C4-2B (cell line): ENCODE results near the gene TMEM196.

Experiments used
- H3K27ac ChIP-seq: fragments of 450-650 bp; 2 replicates; pipeline ENCODE4 v1.5.1; 2017
- ZFX ChIP-seq: fragments of 450-650 bp; IDR thresholded peaks from 2 replicates; pipeline ENCODE4 v1.6.1; 2017
- TF ChIP-seq, protein P1 (sequence below): fragments of 450-650 bp; conservative IDR thresholded peaks from 2 replicates; pipeline ENCODE4 v1.5.1; 2017; ENCODE audit warnings: mild to moderate bottlenecking

Gene TMEM196

GRCh38 chr7:19708397-19709248 is 64.8 kb downstream of the TMEM196 start, which contains the start of gene POLR1F:
POLR1F (minus strand) TSS chr7:19709037; CDS start chr7:19709016, 21 bp downstream.
- peak within 1 kb of the TSS; percentile 75 for H3K27ac ChIP-seq
- TF ChIP-seq ZFX = peak; percentile 20
- TF ChIP-seq, protein P1, sequence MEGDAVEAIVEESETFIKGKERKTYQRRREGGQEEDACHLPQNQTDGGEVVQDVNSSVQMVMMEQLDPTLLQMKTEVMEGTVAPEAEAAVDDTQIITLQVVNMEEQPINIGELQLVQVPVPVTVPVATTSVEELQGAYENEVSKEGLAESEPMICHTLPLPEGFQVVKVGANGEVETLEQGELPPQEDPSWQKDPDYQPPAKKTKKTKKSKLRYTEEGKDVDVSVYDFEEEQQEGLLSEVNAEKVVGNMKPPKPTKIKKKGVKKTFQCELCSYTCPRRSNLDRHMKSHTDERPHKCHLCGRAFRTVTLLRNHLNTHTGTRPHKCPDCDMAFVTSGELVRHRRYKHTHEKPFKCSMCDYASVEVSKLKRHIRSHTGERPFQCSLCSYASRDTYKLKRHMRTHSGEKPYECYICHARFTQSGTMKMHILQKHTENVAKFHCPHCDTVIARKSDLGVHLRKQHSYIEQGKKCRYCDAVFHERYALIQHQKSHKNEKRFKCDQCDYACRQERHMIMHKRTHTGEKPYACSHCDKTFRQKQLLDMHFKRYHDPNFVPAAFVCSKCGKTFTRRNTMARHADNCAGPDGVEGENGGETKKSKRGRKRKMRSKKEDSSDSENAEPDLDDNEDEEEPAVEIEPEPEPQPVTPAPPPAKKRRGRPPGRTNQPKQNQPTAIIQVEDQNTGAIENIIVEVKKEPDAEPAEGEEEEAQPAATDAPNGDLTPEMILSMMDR = peak; percentile 91

GRCh38 chr7:19707240-19707639 is 66.2 kb downstream of the TMEM196 start:
- no peak for TF ChIP-seq ZFX
- TF ChIP-seq, protein P1 = no peak
- no peak overlapping the region for H3K27ac ChIP-seq

GRCh38 chr7:19705663-19706062 is 67.8 kb downstream of the TMEM196 start:
- H3K27ac ChIP-seq = no peak overlapping the region
- TF ChIP-seq, protein P1 = no peak
- TF ChIP-seq ZFX = no peak

DNA sequence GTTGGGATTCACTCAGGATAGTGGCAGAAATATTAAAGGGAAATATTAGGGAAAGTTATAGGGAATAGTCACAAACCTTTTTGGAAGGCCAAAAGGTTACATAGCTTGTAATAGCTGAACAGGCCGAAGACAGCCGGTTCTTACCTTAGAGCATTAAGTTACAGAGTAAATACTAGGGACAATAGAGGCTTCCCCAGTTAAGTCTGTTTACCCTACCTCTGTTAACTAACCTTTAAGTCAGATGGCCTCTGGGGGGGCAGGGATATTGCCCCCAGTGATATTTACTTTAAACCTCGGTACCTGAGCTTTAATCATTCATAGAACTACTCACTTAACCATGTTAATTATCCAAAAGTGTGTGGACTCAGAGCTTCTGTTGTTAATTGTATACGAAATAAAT is 71.9 kb downstream of the TMEM196 start:
- peak overlapping the region; percentile 80; the same call in 1 of the 2 replicates for H3K27ac ChIP-seq

DNA sequence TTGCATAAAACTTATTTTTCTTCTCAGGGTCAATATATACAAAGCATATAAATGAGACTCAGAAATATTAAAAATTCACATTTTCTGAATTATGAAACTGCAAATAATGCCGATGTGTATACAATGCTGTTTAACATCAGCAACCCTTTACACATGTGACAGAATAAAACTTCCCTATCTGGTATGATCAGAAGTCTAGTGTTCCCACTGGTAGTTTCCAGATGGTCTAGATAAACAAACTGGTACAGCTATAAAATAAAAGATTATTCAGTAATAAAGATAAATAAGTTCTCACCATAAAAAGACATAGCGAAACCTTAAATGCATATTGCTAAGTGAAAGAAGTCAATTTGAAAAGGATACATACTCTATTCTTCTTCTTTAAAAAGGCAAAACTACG is 72.5 kb downstream of the TMEM196 start:
- H3K27ac ChIP-seq = no peak overlapping the region
- TF ChIP-seq ZFX = no peak
- TF ChIP-seq, protein P1 = no peak

More for the DNA sequence above, 71.9 kb downstream of the TMEM196 start:
- no peak for TF ChIP-seq ZFX
- TF ChIP-seq, protein P1 = no peak

DNA sequence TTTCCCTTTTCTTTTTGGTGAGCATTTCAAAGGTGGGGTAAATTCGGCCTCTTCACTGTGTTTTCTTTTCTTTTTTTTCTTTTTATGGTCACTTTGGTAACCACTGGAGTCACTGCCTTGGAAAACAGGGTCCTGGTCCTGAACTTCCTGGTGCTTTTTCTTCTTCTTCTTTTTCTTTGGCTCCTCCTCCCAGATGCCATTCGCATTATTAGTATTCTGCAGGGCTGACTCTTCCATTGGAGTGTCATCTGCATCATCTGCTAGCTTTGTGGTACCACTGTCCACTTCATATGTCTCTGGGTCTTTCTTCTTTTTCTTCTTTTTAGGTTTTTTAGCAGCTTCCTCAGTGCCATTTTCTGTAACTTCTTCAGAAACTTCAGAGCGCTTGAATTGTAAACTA is 75.1 kb downstream of the TMEM196 start:
- H3K27ac ChIP-seq = no peak overlapping the region
- TF ChIP-seq, protein P1 = no peak
- TF ChIP-seq ZFX = no peak

DNA sequence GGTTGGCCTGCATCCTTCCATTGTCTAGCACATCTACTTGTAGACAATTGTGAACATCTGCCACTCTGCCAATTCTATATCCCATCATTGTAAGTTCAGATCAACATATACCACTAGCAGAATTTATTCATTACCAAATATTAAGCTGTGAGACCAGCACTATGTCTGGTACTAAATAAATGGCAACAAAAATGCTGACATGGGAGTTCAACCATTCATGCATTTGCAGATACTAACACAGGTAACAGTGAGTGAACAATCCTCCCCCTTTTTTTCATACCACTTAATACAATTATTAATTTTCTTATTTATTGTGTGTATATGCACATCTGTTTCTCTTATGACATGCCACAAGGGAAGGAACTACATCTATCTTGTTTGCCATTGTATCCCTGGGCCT is 76.5 kb downstream of the TMEM196 start:
- H3K27ac ChIP-seq = no peak overlapping the region
- no peak for TF ChIP-seq ZFX
- TF ChIP-seq, protein P1 = no peak
